Naive thymus-derived CD4-positive, alpha-beta T cell (primary cell): Measurements from ENCODE around the gene PIP5K1B. TPM values are rescaled to one million over a fixed set of nuclear protein-coding genes. Genes with fewer than 3 reads are reported as not detected.
A peak's percentile ranks its signal among the peaks of the same experiment; 100 is the strongest.

Source experiments
- ATAC-seq: fragments of 150-1000 bp; cut with Tn5 transposase; 2 replicates; pipeline ENCODE4 v1.10.0; 2021; ENCODE audit warnings: mild to moderate bottlenecking, moderate library complexity
- CTCF ChIA-PET: fragments of 350-600 bp; sonication (Branson Sonifier 250); formaldehyde crosslinking; loops from one replicate; lab custom pipeline; 2021; ENCODE audit warnings: antibody characterized with exemption; lab: Charles Lee
- POLR2A ChIA-PET: fragments of 350-600 bp; sonication (Branson Sonifier 250); formaldehyde crosslinking; loops from one replicate; lab custom pipeline; 2021; ENCODE audit warnings: antibody characterized with exemption, inconsistent platforms; lab: Charles Lee
- DNase-seq, 9 donors: peaks; one replicate each; pipeline versions ENCODE4 v3.0.0 to v3.0.0-alpha.2; 2020 to 2022; ENCODE audit warnings: mixed read lengths in 1 of 9
- H3K27ac ChIP-seq: one replicate; pipeline ENCODE4 v1.7.0; 2013; ENCODE audit warnings: mild to moderate bottlenecking, low read depth, low read length, moderate library complexity
- H3K27me3 ChIP-seq, 2 donors: one replicate each; pipeline ENCODE4 v1.7.0; 2013; ENCODE audit warnings: low read length in 2 of 2, mild to moderate bottlenecking in 2 of 2, moderate library complexity in 2 of 2; ENCODE audit not compliant: control insufficient read depth in 2 of 2, insufficient read depth in 2 of 2
- H3K36me3 ChIP-seq, 3 experiments: 1 replicate in 2 of 3; 2 replicates in 1 of 3; pipeline ENCODE4 v1.7.0; 2013; ENCODE audit warnings: low read length in 3 of 3, mild to moderate bottlenecking in 3 of 3, moderate library complexity in 1 of 3; ENCODE audit not compliant: insufficient read depth in 3 of 3, control insufficient read depth in 2 of 3
- H3K4me1 ChIP-seq, 2 donors: one replicate each; pipeline ENCODE4 v1.7.0; 2013; ENCODE audit warnings: low read length in 2 of 2, mild to moderate bottlenecking in 2 of 2, moderate library complexity in 1 of 2; ENCODE audit not compliant: control insufficient read depth in 2 of 2, insufficient read depth in 2 of 2
- H3K4me3 ChIP-seq: 2 replicates; pipeline ENCODE4 v1.7.0; 2013; ENCODE audit warnings: mild to moderate bottlenecking, low read length
- H3K9me3 ChIP-seq, 3 experiments: 1 replicate in 2 of 3; 2 replicates in 1 of 3; pipeline ENCODE4 v1.7.0; 2013; ENCODE audit warnings: low read length in 3 of 3; ENCODE audit not compliant: control insufficient read depth in 2 of 3
- H3K27ac Mint-ChIP-seq, 9 donors: one replicate each; pipeline ENCODE4 v1.8.0; 2020 to 2022; ENCODE audit warnings: mixed read lengths in 9 of 9, mild to moderate bottlenecking in 8 of 9, moderate library complexity in 5 of 9, inconsistent platforms in 2 of 9
- H3K27me3 Mint-ChIP-seq, 5 donors: one replicate each; pipeline ENCODE4 v1.8.0; 2021 to 2022; ENCODE audit warnings: mixed read lengths in 5 of 5, mild to moderate bottlenecking in 1 of 5
- H3K36me3 Mint-ChIP-seq, 5 donors: one replicate each; pipeline ENCODE4 v1.8.0; 2020 to 2022; ENCODE audit warnings: mixed read lengths in 5 of 5, mild to moderate bottlenecking in 3 of 5, inconsistent platforms in 1 of 5
- H3K4me1 Mint-ChIP-seq, 7 donors: one replicate each; pipeline ENCODE4 v1.8.0; 2020 to 2022; ENCODE audit warnings: mixed read lengths in 7 of 7, mild to moderate bottlenecking in 3 of 7, inconsistent platforms in 1 of 7
- H3K4me3 Mint-ChIP-seq, 10 donors: one replicate each; pipeline ENCODE4 v1.8.0; 2020 to 2022; ENCODE audit warnings: mild to moderate bottlenecking in 10 of 10, mixed read lengths in 10 of 10, moderate library complexity in 6 of 10, inconsistent platforms in 2 of 10
- H3K9me3 Mint-ChIP-seq, 11 donors: one replicate each; pipeline ENCODE4 v1.8.0; 2020 to 2022; ENCODE audit warnings: mixed read lengths in 11 of 11, mild to moderate bottlenecking in 4 of 11, inconsistent platforms in 1 of 11, moderate library complexity in 1 of 11
- intact Hi-C, 2 donors: fragments of 100-400 bp; cut with micrococcal nuclease; formaldehyde crosslinking; loops; one replicate each; pipeline ENCODE4 v1.15.1; 2023
- polyA plus RNA-seq, 2 donors: library from polyadenylated mRNA; unstranded; fragments of 300-500 nt; fragmentation: Illumina TruSeq; gene quantifications; one replicate each; pipeline ENCODE4 v1.2.3, GENCODE V29; 2021
- total RNA-seq, 6 experiments: library from RNA in 5 of 6; stranded (reverse) in 5 of 6; gene quantifications; 1 replicate in 5 of 6; 2 replicates in 1 of 6; pipeline ENCODE4 v1.2.3 and lab custom pipeline; 2021 to 2026

PIP5K1B gene
- total and polyA plus RNA-seq, 7 experiments from 2014 or later: 0.08 to 4.2 (median 0.54) TPM

DNA sequence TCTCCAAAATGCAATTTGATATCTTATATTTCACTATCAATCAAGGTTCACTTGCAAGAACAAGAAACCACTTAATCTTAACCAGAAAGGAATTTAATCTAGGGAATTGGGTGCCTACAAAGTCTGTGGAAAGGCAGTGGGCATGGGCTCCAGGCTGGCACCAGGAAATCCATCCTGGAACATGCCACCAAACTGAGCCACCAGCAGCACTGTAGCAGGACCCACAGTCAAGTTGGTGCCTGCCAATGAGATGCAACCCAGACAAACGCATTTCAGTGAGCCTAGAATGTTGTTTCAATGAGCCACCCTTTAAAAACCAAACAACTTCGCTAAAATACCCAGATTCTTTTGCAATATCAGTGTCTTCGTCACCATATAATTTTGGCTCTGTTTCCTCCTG, 237.8 kb downstream of the PIP5K1B start:
- CTCF ChIA-PET: no interaction called here
- no peak for DNase-seq
- H3K4me1 ChIP-seq: no peaks in the 10 kb centered on the region

DNA sequence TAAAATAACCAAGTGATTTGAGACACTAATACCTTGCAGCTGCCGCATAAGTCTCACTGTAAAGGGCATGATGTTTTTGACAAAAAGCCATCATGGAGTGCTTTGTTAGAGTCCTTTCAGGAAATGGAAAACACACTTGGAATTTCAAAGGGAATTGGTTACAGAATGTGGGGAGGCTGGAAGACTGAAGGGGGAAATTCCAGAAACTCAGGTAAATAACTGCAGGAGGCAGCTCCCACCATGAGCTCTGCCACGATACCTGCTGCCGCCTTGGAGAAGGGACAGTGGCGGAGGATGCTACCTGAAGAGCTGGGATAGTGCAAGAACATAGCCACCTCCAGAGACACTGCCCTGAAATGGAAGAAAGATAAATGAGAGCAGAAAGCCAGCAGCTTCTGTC, 242.0 kb downstream of the PIP5K1B start:
- peaks cover 0 to 34% (median 0%) of the 10 kb centered on the region in 7 donors for H3K4me1 Mint-ChIP-seq

More for the DNA sequence above, 237.8 kb downstream of the PIP5K1B start:
- Histone ChIP-seq H3K36me3 (no peaks in the 10 kb centered on the region), H3K27ac (no peak overlapping the region), H3K4me3 (no peak overlapping the region), H3K27me3 (no peaks in the 10 kb centered on the region), H3K9me3 (no peaks in the 10 kb centered on the region)
- POLR2A ChIA-PET: no interaction called here
- intact Hi-C loops: no loop called here
- peaks cover 0 to under 1% (median 0%) of the 10 kb centered on the region in 11 donors for H3K9me3 Mint-ChIP-seq
- H3K4me1 Mint-ChIP-seq: peaks cover 0 to 7% (median 0%) of the 10 kb centered on the region in 7 donors
- peaks cover 0 to 9% (median 0%) of the 10 kb centered on the region in 5 donors for H3K36me3 Mint-ChIP-seq
- ATAC-seq: no peak
- H3K27ac Mint-ChIP-seq: no peak overlapping the region
- H3K4me3 Mint-ChIP-seq: no peak overlapping the region
- H3K27me3 Mint-ChIP-seq: peaks cover 0 to 18% (median 8%) of the 10 kb centered on the region in 5 donors

DNA sequence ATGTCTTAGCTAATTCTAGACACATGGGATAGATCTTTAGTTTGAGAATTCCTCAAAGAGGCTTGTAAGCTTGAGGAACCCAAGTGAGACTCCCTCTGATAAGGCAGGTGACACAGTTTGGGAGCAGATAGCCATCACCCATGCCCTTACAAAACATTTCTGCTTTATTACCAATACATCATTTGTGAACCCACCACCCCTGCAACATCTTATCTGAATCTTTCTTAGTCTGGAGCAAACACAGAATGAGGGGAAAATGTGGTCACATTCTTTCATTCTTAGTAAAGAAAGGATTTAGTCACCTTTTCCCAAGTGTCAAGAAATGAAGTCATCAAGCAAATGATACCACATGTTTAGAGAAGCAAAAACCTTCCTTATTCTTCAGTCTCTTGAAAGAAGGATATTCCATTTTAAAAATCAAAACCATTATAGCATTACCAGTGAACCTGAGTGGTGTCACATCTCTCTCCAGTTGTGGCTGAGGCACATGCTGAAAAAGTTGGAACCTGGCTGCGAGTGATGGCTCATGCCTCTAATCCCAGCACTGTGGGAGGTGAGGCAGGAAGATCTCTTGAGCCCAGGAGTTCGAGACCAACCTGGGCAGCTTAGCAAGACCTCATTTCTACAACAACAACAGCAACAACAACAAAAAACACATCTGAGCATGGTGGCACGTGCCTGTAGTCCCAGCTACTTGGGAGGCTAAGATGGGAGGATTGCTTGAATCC, 243.0 kb downstream of the PIP5K1B start:
- Histone ChIP-seq H3K4me3 (no peak overlapping the region), H3K4me1 (no peaks in the 10 kb centered on the region), H3K27ac (no peak overlapping the region), H3K9me3 (no peaks in the 10 kb centered on the region), H3K36me3 (no peaks in the 10 kb centered on the region), H3K27me3 (no peaks in the 10 kb centered on the region)
- Mint-ChIP-seq H3K9me3 (peaks cover 0 to under 1% (median 0%) of the 10 kb centered on the region in 11 donors), H3K4me1 (peaks cover 0 to 38% (median 0%) of the 10 kb centered on the region in 7 donors), H3K36me3 (no peaks in the 10 kb centered on the region), H3K27ac (peak overlapping the region in 1 of 9 donors; percentile 16), H3K27me3 (peaks cover 0 to 11% (median 0%) of the 10 kb centered on the region in 5 donors), H3K4me3 (no peak overlapping the region)
- DNase-seq (no peak), ATAC-seq (no peak)
- intact Hi-C loops: loop anchor here (2.0 kb wide), 2 partner anchors 51 to 167 kb away; a partner anchor contains a TSS
- POLR2A ChIA-PET: no interaction called here
- CTCF ChIA-PET: interaction anchor here (0.7 to 4.1 kb wide), 5 partner anchors 27 to 365 kb away, joined by 3 to 29 read pairs (median 3); no protein-coding TSS in a partner anchor

More for the DNA sequence above, 242.0 kb downstream of the PIP5K1B start:
- H3K27me3 ChIP-seq: no peaks in the 10 kb centered on the region
- H3K27me3 Mint-ChIP-seq: peaks cover 0 to 11% (median 0%) of the 10 kb centered on the region in 5 donors
- H3K4me3 Mint-ChIP-seq: no peak overlapping the region
- no peak overlapping the region for H3K27ac Mint-ChIP-seq
- intact Hi-C loops: no loop called here
- no peaks in the 10 kb centered on the region for H3K9me3 ChIP-seq
- POLR2A ChIA-PET: no interaction called here
- CTCF ChIA-PET: no interaction called here
- H3K4me3 ChIP-seq: no peak overlapping the region
- no peaks in the 10 kb centered on the region for H3K36me3 ChIP-seq
- no peaks in the 10 kb centered on the region for H3K4me1 ChIP-seq
- H3K27ac ChIP-seq: no peak overlapping the region
- DNase-seq: no peak
- no peak for ATAC-seq
- no peaks in the 10 kb centered on the region for H3K36me3 Mint-ChIP-seq
- H3K9me3 Mint-ChIP-seq: no peaks in the 10 kb centered on the region

DNA sequence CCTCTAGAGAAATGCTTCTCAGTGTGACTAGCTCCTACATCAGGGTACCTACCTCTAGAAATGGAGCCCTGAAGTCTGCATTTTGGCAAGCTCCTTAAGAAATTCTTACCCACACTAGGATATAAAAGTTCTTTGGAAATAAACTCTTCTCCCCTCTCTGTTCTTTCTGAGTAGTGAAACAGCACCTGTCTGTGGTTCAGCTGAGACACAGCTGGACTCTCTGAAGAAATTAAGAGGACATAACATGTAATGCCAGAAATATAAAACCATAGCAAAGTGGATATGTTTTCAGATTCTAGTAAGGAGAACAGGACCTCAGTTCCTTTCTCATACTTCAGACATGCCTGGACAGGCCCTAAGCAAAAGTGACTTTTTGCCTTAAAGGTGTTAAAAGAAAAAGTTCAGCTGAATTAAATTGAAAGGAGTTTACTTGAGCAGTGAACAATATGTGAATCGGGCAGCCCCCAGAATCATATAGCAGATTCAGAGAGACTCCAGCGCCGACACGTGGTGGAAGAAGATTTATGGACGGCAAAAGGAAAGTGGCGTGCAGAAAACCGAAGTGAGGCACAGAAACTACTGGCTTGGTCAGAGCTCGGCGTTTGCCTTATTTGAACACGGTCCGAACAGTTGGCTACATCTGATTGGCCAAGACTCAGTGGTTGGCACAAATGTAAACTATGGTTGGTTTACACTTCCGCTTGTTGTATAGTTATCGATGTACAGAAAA, 244.4 kb downstream of the PIP5K1B start:
- CTCF ChIA-PET: interaction anchor here (0.7 to 4.1 kb wide), 10 partner anchors 14 to 883 kb away, joined by 3 to 29 read pairs (median 5); no protein-coding TSS in a partner anchor
- Histone ChIP-seq H3K27ac (no peak overlapping the region), H3K9me3 (no peaks in the 10 kb centered on the region), H3K27me3 (no peaks in the 10 kb centered on the region), H3K4me3 (no peak overlapping the region), H3K36me3 (no peaks in the 10 kb centered on the region), H3K4me1 (no peaks in the 10 kb centered on the region)
- peaks cover 0 to 16% (median 0%) of the 10 kb centered on the region in 5 donors for H3K27me3 Mint-ChIP-seq
- no peak for ATAC-seq
- POLR2A ChIA-PET: interaction anchor here (1.0 to 1.9 kb wide), 2 partner anchors 71 to 170 kb away, joined by 4 to 8 read pairs; a partner anchor contains a TSS
- no peaks in the 10 kb centered on the region for H3K36me3 Mint-ChIP-seq
- H3K4me1 Mint-ChIP-seq: peaks cover 0 to 36% (median 0%) of the 10 kb centered on the region in 7 donors
- peak overlapping the region in 1 of 10 donors; percentile 21 for H3K4me3 Mint-ChIP-seq
- peaks cover 0 to 1% (median 0%) of the 10 kb centered on the region in 11 donors for H3K9me3 Mint-ChIP-seq
- peak overlapping the region in 2 of 9 donors; percentile 43 to 57 for H3K27ac Mint-ChIP-seq
- intact Hi-C loops: loop anchor here (1.0 to 2.0 kb wide), 5 partner anchors 49 to 365 kb away; a partner anchor contains a TSS
- DNase-seq: peak in 7 of 9 donors; percentile 15 to 32 (median 24)

DNA sequence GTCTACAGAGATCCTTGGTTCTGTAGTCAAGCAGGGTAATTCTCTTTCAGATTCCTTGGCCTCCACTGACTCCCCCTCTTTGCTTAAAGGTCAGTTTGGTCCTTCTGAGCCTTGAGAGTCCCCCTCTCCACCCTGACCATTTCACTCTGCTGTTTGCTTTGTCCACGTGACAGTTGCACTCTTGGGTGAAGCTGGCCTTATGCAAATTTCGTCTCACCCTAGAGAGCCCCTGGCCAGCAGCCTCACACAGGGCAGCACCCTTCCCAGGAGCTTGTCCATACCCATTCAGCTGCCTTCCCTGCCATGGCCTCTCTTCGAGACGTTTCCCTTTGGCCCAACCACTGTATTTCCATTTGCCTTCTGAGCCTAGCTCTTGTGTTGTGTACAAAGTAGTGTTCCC, 245.1 kb downstream of the PIP5K1B start:
- H3K4me3 ChIP-seq: no peak overlapping the region
- Mint-ChIP-seq H3K4me1 (peaks cover 1 to 42% (median 7%) of the 10 kb centered on the region in 7 donors), H3K27me3 (peaks cover 0 to 17% (median 0%) of the 10 kb centered on the region in 5 donors), H3K4me3 (no peak overlapping the region), H3K27ac (no peak overlapping the region), H3K9me3 (peaks cover 0 to 1% (median 0%) of the 10 kb centered on the region in 11 donors), H3K36me3 (no peaks in the 10 kb centered on the region)
- ChIA-PET POLR2A (interaction anchor here (0.5 to 1.9 kb wide), 3 partner anchors 26 to 170 kb away, joined by 3 to 8 read pairs (median 3); a partner anchor contains a TSS), CTCF (interaction anchor here (1.2 to 4.1 kb wide), 6 partner anchors 47 to 370 kb away, joined by 4 to 29 read pairs (median 8); no protein-coding TSS in a partner anchor)
- no peaks in the 10 kb centered on the region for H3K36me3 ChIP-seq
- DNase-seq (no peak), ATAC-seq (no peak)
- H3K4me1 ChIP-seq: peaks cover 0 to 7% of the 10 kb centered on the region in 2 donors
- intact Hi-C loops: loop anchor here in 1 of 2 donors (5.0 kb wide), 1 partner anchor 168 kb away; a partner anchor contains a TSS
- no peaks in the 10 kb centered on the region for H3K27me3 ChIP-seq
- no peak overlapping the region for H3K27ac ChIP-seq
- H3K9me3 ChIP-seq: no peaks in the 10 kb centered on the region

DNA sequence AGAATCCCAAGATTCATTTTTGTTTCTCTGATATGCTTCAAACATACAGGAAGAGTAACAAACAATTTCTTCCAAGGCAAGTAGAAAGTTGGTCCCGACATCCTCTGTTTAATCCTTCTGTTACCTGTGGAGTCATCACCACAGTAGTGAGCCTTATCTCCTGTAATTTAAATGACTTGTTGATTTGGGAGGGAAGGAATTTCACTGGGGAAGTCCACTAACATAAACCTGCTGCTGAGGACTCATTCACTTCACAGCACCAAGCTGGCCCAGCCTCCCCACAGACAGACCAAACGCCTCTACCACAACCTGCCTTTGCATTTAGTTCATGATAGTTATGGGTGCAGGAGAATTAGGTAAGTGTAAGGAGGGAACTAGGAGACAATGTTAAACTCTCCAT, 245.6 kb downstream of the PIP5K1B start:
- Mint-ChIP-seq H3K4me3 (no peak overlapping the region), H3K4me1 (peaks cover 4 to 45% (median 11%) of the 10 kb centered on the region in 7 donors), H3K36me3 (no peaks in the 10 kb centered on the region), H3K27me3 (peaks cover 0 to 22% (median 0%) of the 10 kb centered on the region in 5 donors), H3K9me3 (peaks cover 0 to 1% (median 0%) of the 10 kb centered on the region in 11 donors), H3K27ac (no peak overlapping the region)
- Histone ChIP-seq H3K4me1 (peaks cover 0 to 12% of the 10 kb centered on the region in 2 donors), H3K36me3 (no peaks in the 10 kb centered on the region), H3K27ac (no peak overlapping the region), H3K9me3 (no peaks in the 10 kb centered on the region), H3K27me3 (no peaks in the 10 kb centered on the region), H3K4me3 (no peak overlapping the region)
- POLR2A ChIA-PET: interaction anchor here (0.5 to 1.9 kb wide), 3 partner anchors 27 to 171 kb away, joined by 3 to 8 read pairs (median 3); a partner anchor contains a TSS
- DNase-seq: no peak
- intact Hi-C loops: loop anchor here in 1 of 2 donors (5.0 kb wide), 1 partner anchor 168 kb away; a partner anchor contains a TSS
- ATAC-seq: no peak
- CTCF ChIA-PET: interaction anchor here (1.5 to 4.1 kb wide), 5 partner anchors 47 to 370 kb away, joined by 4 to 29 read pairs (median 8); no protein-coding TSS in a partner anchor
